Measurements from ENCODE around the gene DMXL1.

Gene DMXL1, protein sequence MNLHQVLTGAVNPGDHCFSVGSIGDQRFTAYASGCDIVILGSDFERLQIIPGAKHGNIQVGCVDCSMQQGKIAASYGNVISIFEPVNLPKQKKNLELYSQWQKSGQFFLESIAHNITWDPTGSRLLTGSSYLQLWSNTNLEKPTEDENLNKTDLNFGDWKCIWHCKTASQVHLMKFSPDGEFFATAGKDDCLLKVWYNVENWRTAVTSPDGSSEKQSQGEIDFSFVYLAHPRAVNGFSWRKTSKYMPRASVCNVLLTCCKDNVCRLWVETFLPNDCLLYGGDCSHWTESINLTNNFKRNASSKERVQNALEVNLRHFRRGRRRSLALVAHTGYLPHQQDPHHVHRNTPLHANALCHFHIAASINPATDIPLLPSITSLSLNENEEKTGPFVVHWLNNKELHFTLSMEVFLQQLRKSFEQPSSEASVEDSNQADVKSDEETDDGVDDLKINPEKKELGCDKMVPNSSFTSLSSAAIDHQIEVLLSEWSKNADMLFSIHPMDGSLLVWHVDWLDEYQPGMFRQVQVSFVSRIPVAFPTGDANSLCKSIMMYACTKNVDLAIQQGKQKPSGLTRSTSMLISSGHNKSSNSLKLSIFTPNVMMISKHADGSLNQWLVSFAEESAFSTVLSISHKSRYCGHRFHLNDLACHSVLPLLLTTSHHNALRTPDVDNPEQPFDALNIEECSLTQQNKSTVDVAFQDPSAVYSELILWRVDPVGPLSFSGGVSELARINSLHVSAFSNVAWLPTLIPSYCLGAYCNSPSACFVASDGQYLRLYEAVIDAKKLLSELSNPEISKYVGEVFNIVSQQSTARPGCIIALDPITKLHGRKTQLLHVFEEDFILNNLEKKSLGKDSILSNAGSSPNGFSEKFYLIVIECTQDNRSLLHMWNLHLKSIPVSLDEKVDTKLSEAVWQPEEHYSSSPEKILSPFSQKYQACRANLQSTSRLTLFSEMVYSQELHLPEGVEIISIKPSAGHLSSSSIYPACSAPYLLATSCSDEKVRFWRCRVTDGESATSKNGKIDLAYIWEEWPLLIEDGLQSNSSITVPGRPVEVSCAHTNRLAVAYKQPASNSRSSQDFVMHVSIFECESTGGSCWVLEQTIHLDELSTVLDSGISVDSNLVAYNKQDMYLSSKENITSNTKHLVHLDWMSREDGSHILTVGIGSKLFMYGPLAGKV (N-terminal part only)

DNA sequence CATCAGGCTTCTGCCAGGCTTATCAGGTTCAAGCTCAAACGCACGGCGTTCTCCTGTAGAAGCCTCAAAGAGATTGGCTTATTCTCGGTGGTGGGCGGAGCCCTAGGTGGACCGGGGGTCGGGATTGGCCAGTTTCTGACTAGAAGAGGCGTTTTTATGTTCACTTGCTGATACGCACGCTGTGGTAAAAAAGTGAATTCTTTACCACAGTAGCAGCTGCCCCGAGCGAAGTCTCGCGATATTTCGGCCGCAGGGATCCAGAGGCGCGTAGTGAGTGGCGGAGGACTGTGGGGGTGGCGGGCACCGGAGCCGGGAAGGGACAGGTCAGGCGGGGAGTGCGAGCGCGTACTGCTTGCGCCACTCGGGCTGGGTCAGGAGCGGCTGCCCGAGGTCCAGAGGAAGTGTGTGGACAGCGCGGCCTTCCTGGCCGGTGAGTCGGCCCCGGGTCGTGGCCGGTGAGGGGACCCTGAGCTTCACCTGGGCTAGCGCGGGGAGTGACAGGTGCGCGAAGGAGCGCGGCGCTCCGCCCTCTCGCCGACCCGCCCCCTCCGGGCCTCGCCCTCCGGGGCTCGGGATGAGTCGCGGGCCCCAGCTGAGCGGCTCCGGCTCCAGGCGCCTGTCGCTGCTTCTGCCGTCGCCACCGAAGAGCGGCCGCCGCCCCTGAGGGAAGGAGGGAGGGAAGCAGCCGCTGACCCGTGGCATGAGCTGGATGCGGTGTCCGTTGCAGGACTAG, at the start of gene DMXL1:
Gene DMXL1, plus strand, starts transcription at position 260 of the 733 bp plus-strand sequence. CDS start 483 bp downstream, outside the sequence.
- peak; percentile 94 for DNase-seq

DNA sequence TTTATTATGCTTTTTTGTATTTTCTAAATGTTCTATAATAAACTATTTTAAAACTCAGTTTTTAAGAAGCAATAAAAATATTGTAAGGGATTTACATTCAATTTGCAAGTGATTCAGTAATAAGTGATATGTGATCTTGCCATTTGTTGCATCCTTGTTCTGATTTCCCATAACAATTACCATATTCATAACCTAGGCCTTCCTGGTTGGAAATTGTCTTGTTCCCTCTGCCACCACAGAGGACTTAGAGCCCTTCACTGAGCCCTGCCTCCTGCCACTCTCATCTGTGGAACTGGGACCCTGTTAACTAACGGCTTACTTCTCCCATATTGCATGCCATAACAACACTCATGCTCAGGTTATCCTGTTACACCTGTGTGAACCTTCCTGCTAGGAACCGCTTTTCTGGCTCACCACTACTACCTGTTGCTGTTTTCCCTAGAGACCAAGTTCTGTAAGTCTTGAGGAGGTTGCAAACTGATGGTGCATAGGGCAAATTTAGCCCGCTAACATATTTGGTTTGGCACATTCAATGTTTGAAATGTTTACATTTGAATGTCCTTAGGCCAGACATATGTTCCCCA, 49.6 kb upstream of the DMXL1 start:
- DNase-seq = no peak

DNA sequence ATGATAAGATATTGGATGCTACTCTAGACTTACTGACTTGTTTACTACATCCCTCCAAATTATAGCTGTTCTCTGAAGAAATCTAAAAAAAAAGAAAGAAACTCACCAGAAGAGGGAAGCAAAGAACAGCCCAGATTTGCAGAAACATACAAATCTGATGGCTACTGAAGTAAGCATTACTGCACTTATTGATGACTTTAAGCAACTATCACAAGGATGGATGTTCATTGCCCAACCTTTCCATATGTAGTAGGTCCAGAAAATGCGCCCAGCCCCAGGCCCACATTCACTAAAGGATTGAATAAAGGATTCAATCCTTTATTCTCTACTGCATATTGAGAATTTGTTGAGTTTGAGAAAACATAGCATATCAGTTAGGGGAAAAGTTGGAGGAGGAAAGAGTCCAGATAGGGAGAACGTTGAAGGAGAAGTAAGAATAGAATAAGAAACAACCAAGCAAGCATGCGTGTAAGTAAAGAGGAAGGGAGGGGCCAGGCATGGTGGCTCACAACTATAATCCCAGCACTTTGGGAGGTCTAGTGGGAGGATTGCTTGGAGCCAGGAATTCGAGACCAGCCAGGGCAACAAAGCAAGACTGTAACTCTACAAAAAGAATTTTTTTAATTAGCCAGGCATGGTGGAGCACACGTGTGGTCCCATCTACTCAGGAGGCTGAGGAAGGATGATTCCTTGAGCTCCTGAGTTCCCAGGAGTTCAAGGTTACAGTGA, 48.7 kb upstream of the DMXL1 start:
- DNase-seq = no peak

DNA sequence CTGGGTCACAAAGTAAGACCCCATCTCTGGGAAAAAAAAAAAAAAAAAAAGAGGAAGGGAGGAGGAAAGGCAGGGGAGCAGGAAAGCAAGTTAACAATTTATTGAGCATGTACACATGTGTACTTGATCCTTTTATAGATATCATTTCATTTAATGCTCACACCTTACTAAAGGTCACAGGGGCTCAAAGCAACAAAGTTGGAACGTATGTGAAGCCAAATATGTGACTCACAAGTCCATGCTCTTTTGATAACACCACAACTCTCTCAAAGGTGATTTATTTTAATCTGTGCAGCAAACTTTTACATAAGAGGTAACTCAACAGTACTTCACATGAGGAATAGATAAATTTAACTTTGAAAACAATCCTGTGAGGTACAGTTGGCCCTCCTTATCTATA, 48.1 kb upstream of the DMXL1 start:
- no peak for DNase-seq

DNA sequence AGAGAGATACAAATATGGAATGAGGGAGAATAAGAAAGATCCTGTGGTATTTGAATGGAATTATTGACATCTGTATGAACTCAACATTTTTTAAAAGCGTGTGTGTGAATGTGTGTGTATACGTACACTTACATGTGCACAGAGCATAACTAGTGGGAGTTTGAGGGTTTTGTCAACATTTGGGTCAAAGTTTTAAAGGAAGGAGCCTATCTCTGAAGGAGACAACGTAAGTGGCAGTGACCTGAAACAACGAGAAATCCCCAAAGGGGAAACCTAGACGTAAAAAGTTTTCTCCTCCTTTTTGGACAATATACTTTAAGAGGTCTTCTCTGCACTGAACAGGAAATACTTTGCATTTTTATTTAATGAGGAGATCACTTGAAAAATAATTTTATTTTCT, 42.3 kb upstream of the DMXL1 start:
- DNase-seq = no peak

DNA sequence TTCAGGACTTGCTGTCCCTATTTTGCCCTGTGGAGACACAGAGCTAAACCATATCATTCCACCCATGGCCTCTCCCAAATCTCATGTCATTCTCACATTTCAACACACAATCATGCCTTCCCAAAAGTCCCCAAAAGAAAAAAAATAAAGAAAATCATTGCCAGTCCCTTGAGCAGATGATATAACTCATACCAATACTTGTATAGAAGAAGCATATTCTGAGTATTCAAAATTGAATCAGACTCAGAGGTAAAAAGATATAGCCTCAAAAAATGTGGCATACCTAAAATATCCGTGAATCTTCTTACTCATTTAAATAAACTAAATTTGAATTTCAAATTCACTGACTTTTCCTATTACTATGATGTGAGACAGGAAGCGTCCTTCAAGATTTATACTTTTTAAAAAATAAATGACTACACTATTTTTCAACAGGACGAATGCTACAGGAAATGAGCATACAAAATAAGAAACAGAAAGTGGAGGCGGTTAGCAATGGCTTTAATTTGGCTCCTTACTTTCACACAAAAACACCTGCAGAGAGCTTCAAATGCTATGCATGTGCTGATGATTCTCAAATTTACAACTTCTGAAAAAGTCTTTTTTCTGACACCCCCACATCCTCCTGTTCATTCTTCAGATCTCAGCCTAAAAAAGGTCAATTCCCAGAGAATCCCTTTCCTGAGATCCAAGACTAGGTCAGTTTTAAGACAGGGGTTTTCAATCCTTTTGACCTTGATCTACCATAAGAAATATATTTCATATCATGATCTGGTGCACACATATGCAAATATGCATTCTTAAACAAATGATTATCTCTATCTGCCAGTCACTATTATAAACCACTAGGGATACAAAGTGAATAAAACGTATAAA, 39.6 kb upstream of the DMXL1 start:
- DNase-seq = no peak

DNA sequence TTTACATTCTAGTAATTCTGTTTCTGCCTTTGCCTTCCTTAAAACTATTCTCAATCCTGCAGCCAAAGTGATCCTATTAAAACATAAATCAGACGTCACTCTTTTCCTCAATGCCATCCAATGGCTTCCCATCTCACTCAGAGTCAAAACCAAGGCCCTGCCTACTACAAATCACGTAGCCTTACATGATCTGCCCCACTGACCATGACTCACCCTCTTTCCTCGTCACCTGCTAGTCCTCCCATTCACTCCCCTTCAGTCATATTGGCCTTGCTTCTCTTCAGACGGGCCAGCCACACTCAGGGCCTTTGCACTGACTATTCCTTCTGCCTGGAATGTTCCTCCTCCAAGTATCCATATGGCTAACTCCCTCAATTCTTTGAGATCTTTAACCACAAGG, 39.0 kb upstream of the DMXL1 start:
- no peak for DNase-seq

DNA sequence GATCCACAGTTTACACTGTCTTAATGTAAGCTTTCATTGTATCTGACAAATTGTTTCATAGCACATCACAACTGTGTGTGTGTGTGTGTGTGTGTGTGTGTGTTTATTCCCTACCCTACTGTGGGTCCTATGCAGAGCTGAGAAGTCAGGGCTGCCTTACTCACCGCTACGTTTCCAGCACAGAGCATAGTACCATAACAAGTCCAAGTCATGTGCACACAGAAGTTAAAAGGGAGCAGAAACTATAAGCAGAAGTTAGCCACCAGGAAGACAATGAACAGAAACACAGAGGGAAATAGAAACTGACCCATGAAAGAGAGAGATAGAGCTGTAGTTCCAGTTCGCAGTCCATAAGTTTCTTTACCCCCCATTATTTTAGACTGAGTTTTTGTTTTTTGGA, 38.2 kb upstream of the DMXL1 start:
- no peak for DNase-seq

DNA sequence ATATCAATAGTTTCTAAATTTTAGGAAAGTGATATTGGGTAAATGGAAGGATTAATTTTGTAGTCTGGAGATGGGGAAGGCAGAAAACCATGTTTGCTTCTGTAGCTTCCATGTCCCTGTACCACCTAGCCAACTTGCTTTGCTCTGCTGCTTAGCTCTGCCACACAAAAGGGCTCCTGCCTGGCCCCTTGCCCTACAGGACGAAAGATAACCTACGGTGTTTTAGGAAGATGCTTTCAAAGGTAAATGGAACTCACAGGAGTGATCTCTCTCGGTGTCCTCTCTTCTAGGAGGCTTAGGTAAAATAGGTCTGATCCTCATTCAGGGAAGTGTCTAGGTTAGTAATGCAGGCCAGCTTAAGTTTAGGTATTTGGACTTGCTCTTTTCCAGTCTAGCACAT, 37.8 kb upstream of the DMXL1 start:
- no peak for DNase-seq

DNA sequence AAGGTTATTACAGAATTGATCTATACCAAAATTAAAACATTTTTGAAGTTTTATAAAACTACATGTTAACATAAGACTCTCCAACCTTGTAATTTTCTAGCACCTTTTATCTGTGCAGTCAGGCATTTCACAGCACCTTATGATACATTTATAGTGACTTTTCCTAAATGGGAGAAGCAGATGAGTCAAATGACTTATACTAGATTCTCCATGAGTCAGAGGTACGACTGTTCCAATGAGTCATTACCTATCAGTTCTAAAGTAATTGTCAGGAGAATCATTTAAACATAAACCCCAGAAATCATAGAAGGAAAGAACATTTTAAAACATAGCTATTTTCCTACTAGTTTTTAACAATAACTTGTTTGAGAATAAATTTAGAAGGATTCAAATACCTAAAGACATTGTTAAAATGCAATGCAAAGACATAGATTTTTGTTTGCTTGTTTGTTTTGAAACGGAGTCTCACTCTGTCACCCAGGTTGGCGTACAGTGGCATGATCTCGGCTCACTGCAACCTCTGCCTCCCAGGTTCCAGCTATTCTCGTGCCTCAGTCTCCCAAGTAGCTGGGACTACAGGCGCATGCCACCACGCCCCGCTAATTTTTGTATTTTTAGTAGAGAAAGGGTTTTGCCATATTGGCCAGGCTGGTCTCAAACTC, 34.7 kb upstream of the DMXL1 start:
- no peak for DNase-seq

DNA sequence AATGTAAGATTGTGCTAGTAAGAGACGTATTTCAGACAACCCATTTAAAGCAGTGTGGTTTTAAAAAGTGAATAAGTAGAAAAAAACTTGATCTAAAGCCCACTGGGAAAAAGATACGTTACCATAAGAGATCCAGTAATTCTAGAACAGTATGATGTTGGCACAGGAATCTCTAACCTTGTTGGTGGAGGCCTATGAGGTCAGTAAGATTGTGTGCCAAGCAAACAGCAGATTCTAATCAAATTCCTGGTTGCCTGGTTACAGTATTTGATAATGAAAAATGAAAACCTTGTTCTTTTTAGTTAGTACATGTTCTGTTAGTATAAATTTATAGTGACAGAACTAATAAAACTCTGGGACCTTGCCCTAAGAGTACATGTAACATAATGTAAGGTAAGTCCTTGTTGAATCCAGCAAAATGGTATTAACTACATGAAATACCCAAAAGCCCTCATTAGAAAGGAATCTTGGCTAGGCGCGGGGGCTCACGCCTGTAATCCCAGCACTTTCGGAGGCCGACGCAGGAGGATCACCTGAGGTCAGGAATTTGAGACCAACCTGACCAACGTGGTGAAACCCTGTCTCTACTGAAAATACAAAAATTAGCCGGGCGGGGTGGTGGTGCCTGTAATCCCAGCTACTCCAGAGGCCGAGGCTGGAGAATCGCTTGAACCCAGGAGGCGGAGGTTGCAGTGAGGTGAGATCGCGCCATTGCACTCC, 33.2 kb upstream of the DMXL1 start:
- no peak for DNase-seq

DNA sequence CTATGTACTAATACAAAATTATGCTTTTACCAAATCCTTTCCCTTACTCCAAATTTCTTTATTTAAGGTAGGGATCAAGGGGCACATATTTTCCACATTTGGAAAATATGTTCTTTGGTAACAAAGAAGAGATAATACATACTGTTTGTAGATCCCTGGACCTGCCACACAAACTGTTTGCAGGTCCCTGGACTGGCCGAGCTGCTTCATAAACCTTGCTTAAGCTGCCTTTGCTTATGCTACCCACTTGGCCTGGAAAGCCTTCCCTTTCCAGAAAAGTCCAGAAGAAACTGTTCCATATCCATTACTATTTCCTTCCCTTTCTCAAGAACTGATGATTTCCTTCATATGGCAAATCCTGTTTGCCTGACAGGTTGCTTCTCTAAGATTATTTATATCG, 22.6 kb upstream of the DMXL1 start:
- no peak for DNase-seq

DNA sequence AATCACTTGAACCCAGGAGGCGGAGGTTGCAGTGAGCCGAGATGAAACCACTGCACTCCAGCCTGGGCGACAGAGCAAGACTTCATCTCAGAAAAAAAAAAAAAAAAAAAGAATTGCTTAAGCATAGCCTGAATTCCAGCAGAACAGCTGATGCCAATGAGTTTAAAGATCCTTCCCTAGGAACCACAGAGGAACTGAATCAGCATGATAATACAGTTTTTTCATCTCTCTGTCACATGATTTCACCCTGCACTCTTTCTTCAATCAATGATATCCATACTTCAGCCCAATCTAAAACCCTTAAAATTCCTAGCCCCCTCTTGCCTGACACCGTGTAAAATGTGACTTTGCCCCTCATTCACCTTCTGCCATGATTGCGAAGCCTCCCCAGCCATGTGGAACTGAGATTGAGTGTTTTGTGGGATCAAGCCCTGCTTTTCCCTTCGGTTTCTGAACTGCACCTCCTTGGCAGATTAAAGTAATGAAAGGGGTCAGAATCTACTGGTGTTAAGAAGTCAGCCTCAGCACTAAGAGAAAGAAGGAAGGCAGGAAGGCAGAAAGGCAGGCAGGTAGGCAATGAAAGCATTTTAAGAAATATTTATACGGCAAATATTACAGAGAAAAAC, 20.9 kb upstream of the DMXL1 start:
- no peak for DNase-seq

DNA sequence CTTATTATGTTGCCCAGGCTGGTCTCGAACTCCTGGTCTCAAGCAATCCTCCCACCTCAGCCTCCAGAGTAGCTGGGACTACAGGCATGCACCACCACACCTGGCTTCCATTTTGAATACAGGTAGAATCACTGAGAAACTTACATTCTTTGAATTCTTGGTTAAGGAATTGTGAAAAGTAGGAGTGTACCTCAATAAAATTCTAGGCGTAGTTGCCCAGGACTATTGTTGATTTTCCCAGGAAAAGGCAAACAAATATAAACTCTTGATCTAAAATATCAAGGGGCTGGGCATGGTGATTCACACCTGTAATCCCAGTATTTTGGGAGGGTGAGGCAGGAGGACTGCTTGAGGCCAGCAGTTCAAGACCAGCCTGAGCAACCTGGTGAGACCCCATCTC, 16.8 kb upstream of the DMXL1 start:
- no peak for DNase-seq

DNA sequence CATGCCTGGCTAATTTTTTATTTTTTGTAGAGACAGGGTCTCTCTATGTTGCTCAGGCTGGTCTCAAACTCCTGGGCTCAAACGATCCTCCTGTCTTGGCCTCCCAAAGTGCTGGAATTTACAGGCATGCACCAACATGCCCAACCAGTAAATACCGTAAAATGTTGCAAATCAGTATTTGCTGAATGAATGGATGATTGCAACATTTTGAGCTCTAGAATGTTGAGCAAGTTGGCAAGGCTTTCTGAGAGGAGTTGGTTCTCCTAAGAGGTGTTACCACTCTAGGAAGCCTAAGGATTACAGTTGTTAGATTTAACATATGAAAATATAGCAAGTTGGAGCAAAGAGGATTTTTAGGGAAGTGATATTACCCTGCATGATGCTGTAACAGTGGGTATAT, 15.6 kb upstream of the DMXL1 start:
- DNase-seq = no peak

DNA sequence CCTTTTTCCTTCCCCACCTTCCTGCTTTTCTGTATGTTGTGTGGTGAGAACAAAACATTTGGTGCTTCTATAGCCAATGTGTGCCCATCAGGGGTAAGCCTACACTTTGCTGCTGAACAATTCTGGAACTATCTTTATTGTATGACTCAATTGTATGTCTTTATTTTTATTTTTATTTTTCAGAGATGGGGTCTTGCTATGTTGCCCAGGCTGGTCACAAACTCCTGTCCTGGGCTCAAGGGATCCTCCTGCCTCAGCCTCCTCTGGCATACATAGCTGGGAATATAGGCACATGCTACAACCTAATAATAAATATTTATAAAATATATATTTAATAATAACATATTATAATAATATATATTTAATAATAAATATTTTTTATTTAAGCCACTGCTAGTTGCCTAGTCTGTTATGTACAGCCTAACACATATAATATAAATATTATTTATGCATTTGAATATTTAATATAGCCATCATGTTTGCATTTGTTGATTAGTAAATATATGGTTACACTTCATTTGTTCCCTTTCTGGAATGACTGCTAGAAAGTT, 11.8 kb upstream of the DMXL1 start:
- no peak for DNase-seq

DNA sequence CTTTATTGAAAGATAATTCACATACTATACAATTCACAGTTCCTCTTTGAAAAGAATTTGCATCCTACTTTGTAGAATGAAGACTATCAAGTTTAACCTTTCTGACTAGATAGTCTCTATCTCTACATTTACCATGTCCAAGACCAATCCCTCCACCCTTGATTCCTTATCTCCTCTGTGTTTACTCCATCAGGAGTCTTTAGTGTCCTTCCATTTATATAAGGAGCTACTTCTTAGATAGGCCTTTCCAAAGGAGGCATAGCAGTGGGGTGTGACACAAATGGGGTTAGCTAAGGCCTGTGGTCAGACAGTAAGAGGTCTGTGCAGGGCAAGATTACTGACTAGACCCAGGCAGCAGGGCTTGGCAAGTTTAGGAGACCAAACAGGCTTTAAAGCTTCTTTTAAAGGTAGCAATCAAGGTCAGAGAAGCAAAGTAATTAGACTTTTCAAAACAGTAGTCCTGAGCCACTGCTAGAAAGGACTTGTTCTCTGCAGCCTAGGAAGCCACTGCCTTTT, 11.1 kb upstream of the DMXL1 start:
- DNase-seq = no peak

Data from NCI-H510A treated with DMSO at 0.1 percent for 48 hours (cell line).